Epidermal melanocyte (primary cell): ENCODE measurements around the gene MED15.
A peak's percentile ranks its signal among the peaks of the same experiment; 100 is the strongest.

Source experiments
- DNase-seq: peaks from one replicate; pipeline ENCODE4 v3.0.0; 2011; ENCODE audit warnings: low spot score; ENCODE audit not compliant: insufficient read length

Gene MED15

GRCh38 chr22:20510811-20511577, 3.6 kb downstream of the MED15 start:
- no peak for DNase-seq

- no peak for DNase-seq
Measured at GRCh38 chr22:20511578-20512229, 4.3 kb downstream of the MED15 start.

GRCh38 chr22:20514658-20515406, 7.4 kb downstream of the MED15 start:
- DNase-seq = peak; percentile 41

GRCh38 chr22:20516399-20516798, 9.0 kb downstream of the MED15 start:
- no peak for DNase-seq

- DNase-seq = no peak
Measured at GRCh38 chr22:20517422-20517821, 10.0 kb downstream of the MED15 start.

GRCh38 chr22:20517841-20518592, 10.6 kb downstream of the MED15 start:
- no peak for DNase-seq

GRCh38 chr22:20519558-20519957, 12.1 kb downstream of the MED15 start:
- DNase-seq = no peak

- peak; percentile 52 for DNase-seq
Measured at GRCh38 chr22:20520093-20520511, 12.7 kb downstream of the MED15 start.

GRCh38 chr22:20522134-20523004, 15.0 kb downstream of the MED15 start:
- no peak for DNase-seq

- DNase-seq = peak; percentile 70
Measured at GRCh38 chr22:20523086-20523983, 15.9 kb downstream of the MED15 start.

GRCh38 chr22:20524004-20524481, 16.6 kb downstream of the MED15 start:
- no peak for DNase-seq

- DNase-seq = no peak
Measured at GRCh38 chr22:20525048-20525447, 17.6 kb downstream of the MED15 start.

- DNase-seq = no peak
Measured at GRCh38 chr22:20526305-20526627, 18.9 kb downstream of the MED15 start.

- DNase-seq = no peak
Measured at GRCh38 chr22:20526628-20527355, 19.4 kb downstream of the MED15 start.

- DNase-seq = no peak
Measured at GRCh38 chr22:20528405-20528978, 21.1 kb downstream of the MED15 start.

GRCh38 chr22:20530368-20531153, 23.2 kb downstream of the MED15 start:
- no peak for DNase-seq

GRCh38 chr22:20531154-20531403, 23.7 kb downstream of the MED15 start:
- no peak for DNase-seq
